WTC11 (cell line): ENCODE measurements around the gene TATDN2. TPM values are rescaled to one million over a fixed set of nuclear protein-coding genes. Genes with fewer than 3 reads are reported as not detected.

Experiments used
- ATAC-seq: fragments of 200-7000 bp; cut with Tn5 transposase; 2 replicates; pipeline ENCODE4 v1.10.0; 2021; ENCODE audit warnings: mild to moderate bottlenecking, moderate library complexity
- CTCF ChIA-PET: fragments of 300-600 bp; sonication (Branson Sonifier 250); formaldehyde crosslinking; loops from one replicate; lab custom pipeline; 2021; ENCODE audit warnings: antibody characterized with exemption; lab: Charles Lee
- POLR2A ChIA-PET: fragments of 350-600 bp; sonication (Branson Sonifier 250); formaldehyde crosslinking; loops from one replicate; lab custom pipeline; 2021; ENCODE audit warnings: antibody characterized with exemption; lab: Charles Lee
- DNase-seq: peaks from one replicate; pipeline ENCODE4 v3.0.0; 2021; ENCODE audit warnings: low spot score
- H3K27ac Mint-ChIP-seq: 2 replicates; pipeline ENCODE4 v1.8.0; 2021; ENCODE audit warnings: mixed read lengths
- H3K27me3 Mint-ChIP-seq: 2 replicates; pipeline ENCODE4 v1.8.0; 2021; ENCODE audit warnings: low read depth, mild to moderate bottlenecking, moderate library complexity, mixed read lengths
- H3K36me3 Mint-ChIP-seq: 2 replicates; pipeline ENCODE4 v1.8.0; 2021; ENCODE audit warnings: mixed read lengths
- H3K4me1 Mint-ChIP-seq: 2 replicates; pipeline ENCODE4 v1.8.0; 2022; ENCODE audit warnings: mixed read lengths
- H3K4me3 Mint-ChIP-seq: 2 replicates; pipeline ENCODE4 v1.8.0; 2021; ENCODE audit warnings: mild to moderate bottlenecking, moderate library complexity, mixed read lengths
- H3K9me3 Mint-ChIP-seq: 2 replicates; pipeline ENCODE4 v1.8.0; 2021; ENCODE audit warnings: mixed read lengths
- AR ChIP-seq: fragments of 250-450 bp; sonication (Bioruptor Pico); IDR thresholded peaks from 2 replicates; pipeline ENCODE4 v1.9.0; 2021; ENCODE audit warnings: mild to moderate bottlenecking
- CDX4 ChIP-seq: fragments of 250-450 bp; sonication (Bioruptor Pico); IDR thresholded peaks from 2 replicates; pipeline ENCODE4 v1.9.0; 2021; ENCODE audit warnings: moderate library complexity, mild to moderate bottlenecking, inconsistent platforms, borderline replicate concordance
- CREB1 ChIP-seq: sonication (generic); formaldehyde crosslinking; IDR thresholded peaks from 2 replicates; pipeline ENCODE4 v1.8.0; 2023; ENCODE audit warnings: mild to moderate bottlenecking, missing genetic modification reagents
- FOXK1 ChIP-seq: sonication (generic); formaldehyde crosslinking; IDR thresholded peaks from 2 replicates; pipeline ENCODE4 v1.8.0; 2022; ENCODE audit warnings: mild to moderate bottlenecking, moderate library complexity, missing genetic modification reagents
- MAX ChIP-seq: sonication (generic); formaldehyde crosslinking; IDR thresholded peaks from 2 replicates; pipeline ENCODE4 v1.8.0; 2022; ENCODE audit warnings: mild to moderate bottlenecking, missing genetic modification reagents
- PRDM15 ChIP-seq: sonication (generic); formaldehyde crosslinking; IDR thresholded peaks from 2 replicates; pipeline ENCODE4 v1.8.0; 2022; ENCODE audit warnings: missing genetic modification reagents
- STAT6 ChIP-seq: sonication (generic); formaldehyde crosslinking; conservative IDR thresholded peaks from 2 replicates; pipeline ENCODE4 v1.8.1; 2023; ENCODE audit warnings: mild to moderate bottlenecking, low read depth, missing genetic modification reagents, moderate library complexity
- TEAD1 ChIP-seq: sonication (generic); formaldehyde crosslinking; IDR thresholded peaks from 2 replicates; pipeline ENCODE4 v1.8.0; 2022; ENCODE audit warnings: mild to moderate bottlenecking, missing genetic modification reagents
- USF2 ChIP-seq: sonication (generic); formaldehyde crosslinking; IDR thresholded peaks from 2 replicates; pipeline ENCODE4 v1.8.1; 2023; ENCODE audit warnings: mild to moderate bottlenecking, missing genetic modification reagents, moderate library complexity
- ZBTB43 ChIP-seq: sonication (generic); formaldehyde crosslinking; IDR thresholded peaks from 2 replicates; pipeline ENCODE4 v1.8.1; 2023; ENCODE audit warnings: mild to moderate bottlenecking, missing genetic modification reagents
- ZMAT4 ChIP-seq: fragments of 250-450 bp; sonication (Bioruptor Pico); IDR thresholded peaks from 2 replicates; pipeline ENCODE4 v1.9.0; 2021; ENCODE audit warnings: mild to moderate bottlenecking
- ZNF317 ChIP-seq: sonication (generic); formaldehyde crosslinking; IDR thresholded peaks from 2 replicates; pipeline ENCODE4 v1.8.1; 2023; ENCODE audit warnings: low read depth, mild to moderate bottlenecking, moderate library complexity, missing genetic modification reagents, borderline replicate concordance
- ZNF416 ChIP-seq: fragments of 250-450 bp; sonication (Bioruptor Pico); IDR thresholded peaks from 2 replicates; pipeline ENCODE4 v1.9.0; 2021; ENCODE audit warnings: mild to moderate bottlenecking, inconsistent platforms
- ZNF671 ChIP-seq: fragments of 250-450 bp; sonication (Bioruptor Pico); IDR thresholded peaks from 2 replicates; pipeline ENCODE4 v1.8.0; 2021; ENCODE audit warnings: mild to moderate bottlenecking
- ZSCAN18 ChIP-seq: fragments of 250-450 bp; sonication (Bioruptor Pico); IDR thresholded peaks from 2 replicates; pipeline ENCODE4 v2.1.2; 2022; ENCODE audit warnings: mild to moderate bottlenecking, moderate library complexity
- total RNA-seq: library from RNA; stranded (reverse); gene quantifications from 3 replicates; pipeline ENCODE4 v1.2.3, GENCODE V29; 2021

TATDN2 gene
- total RNA-seq, 1 experiment from 2014 or later = 31.7 TPM

GRCh38 chr3:10285272-10286132, 37.2 kb downstream of the TATDN2 start (continued):
- TF ChIP-seq PRDM15 = no peak
- no peak for TF ChIP-seq ZNF317 (CRISPR knock-in tag)
- no peak for TF ChIP-seq TEAD1 (CRISPR knock-in tag)
- TF ChIP-seq ZMAT4 (CRISPR knock-in tag) = no peak
- no peak for TF ChIP-seq AR (CRISPR knock-in tag)
- TF ChIP-seq ZNF416 (CRISPR knock-in tag) = no peak
- no peak for TF ChIP-seq MAX (CRISPR knock-in tag)
- TF ChIP-seq, all 79 proteins: peak for 0

GRCh38 chr3:10286133-10286524, 37.9 kb downstream of the TATDN2 start:
- DNase-seq = no peak
- ChIA-PET CTCF (interaction anchor here (0.6 to 3.3 kb wide), 2 partner anchors 22 to 327 kb away, joined by 3 to 12 read pairs; no protein-coding TSS in a partner anchor), POLR2A (no interaction called here)
- Mint-ChIP-seq H3K9me3 (no peaks in the 10 kb centered on the region), H3K4me3 (no peak overlapping the region), H3K36me3 (peaks cover 7% of the 10 kb centered on the region; the same call in 1 of the 2 replicates), H3K27ac (no peak overlapping the region), H3K4me1 (peaks cover 9% of the 10 kb centered on the region), H3K27me3 (no peaks in the 10 kb centered on the region)
- ATAC-seq = no peak
- TF ChIP-seq ZBTB43 (no peak), ZNF671 (CRISPR knock-in tag) (no peak), ZSCAN18 (CRISPR knock-in tag) (no peak), FOXK1 (CRISPR knock-in tag) (no peak), CDX4 (CRISPR knock-in tag) (no peak), CREB1 (no peak), TEAD1 (CRISPR knock-in tag) (no peak), PRDM15 (no peak), USF2 (no peak), STAT6 (CRISPR knock-in tag) (no peak)
